ENCODE data around the gene IL33. TPM values are rescaled to one million over a fixed set of nuclear protein-coding genes. Genes with fewer than 3 reads are reported as not detected.
A peak's percentile ranks its signal among the peaks of the same experiment; 100 is the strongest.

Gene IL33
- total RNA-seq, 4 donors from 2014 or later = 1.6 to 3.1 (median 1.9) TPM

DNA sequence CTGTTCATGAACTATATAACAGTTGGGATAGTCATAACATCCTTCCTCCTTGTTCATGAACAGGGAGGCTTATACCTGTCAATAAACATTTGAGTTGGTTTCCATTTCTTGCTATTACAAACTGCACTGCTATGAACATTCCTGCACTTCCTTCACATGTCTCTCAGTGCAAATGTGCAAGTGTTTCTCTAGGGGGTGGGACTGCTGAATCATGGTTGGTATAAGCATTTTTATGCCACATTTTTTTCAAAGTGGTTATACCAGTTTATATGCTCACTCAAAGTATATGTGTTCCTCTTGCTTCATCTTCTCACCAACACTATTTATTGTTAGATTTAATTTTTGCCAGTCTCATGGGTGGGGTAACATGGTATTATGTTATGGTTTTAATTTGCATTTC is 86.8 kb downstream of the IL33 start:
- DNase-seq (no peak), ATAC-seq (no peak)
- intact Hi-C loops (cut with DNase I; ENCODE audit: low total_unique reads) (no loop called here), in situ Hi-C loops (cut with MboI; ENCODE audit: low sequenced_read_pairs in 4 of 4) (loop anchor here (10.0 to 25.0 kb wide), 5 partner anchors 108 to 415 kb away; partner anchors contain the start of gene MLANA (in 2 of the 4))
- H3K9me3 ChIP-seq = no peaks in the 10 kb centered on the region
- TF ChIP-seq, protein P1, sequence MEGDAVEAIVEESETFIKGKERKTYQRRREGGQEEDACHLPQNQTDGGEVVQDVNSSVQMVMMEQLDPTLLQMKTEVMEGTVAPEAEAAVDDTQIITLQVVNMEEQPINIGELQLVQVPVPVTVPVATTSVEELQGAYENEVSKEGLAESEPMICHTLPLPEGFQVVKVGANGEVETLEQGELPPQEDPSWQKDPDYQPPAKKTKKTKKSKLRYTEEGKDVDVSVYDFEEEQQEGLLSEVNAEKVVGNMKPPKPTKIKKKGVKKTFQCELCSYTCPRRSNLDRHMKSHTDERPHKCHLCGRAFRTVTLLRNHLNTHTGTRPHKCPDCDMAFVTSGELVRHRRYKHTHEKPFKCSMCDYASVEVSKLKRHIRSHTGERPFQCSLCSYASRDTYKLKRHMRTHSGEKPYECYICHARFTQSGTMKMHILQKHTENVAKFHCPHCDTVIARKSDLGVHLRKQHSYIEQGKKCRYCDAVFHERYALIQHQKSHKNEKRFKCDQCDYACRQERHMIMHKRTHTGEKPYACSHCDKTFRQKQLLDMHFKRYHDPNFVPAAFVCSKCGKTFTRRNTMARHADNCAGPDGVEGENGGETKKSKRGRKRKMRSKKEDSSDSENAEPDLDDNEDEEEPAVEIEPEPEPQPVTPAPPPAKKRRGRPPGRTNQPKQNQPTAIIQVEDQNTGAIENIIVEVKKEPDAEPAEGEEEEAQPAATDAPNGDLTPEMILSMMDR (IDR thresholded peaks at IDR 0.05 in 4 of 5, conservative IDR thresholded peaks at IDR 0.05 in 1 of 5) = no peak
- no peak for TF ChIP-seq POLR2A (IDR thresholded peaks at IDR 0.05)
- H3K4me1 ChIP-seq = no peaks in the 10 kb centered on the region
- no peaks in the 10 kb centered on the region for H3K27me3 ChIP-seq
- H3K4me3 ChIP-seq = no peak overlapping the region
- H3K27ac ChIP-seq = no peak overlapping the region
- H3K36me3 ChIP-seq = no peaks in the 10 kb centered on the region

GRCh38 chr9:6304232-6304631 is 88.6 kb downstream of the IL33 start:
- no peak overlapping the region for H3K4me3 ChIP-seq
- H3K4me1 ChIP-seq = no peaks in the 10 kb centered on the region
- ATAC-seq = no peak
- TF ChIP-seq, protein P1 (IDR thresholded peaks at IDR 0.05 in 4 of 5, conservative IDR thresholded peaks at IDR 0.05 in 1 of 5) = no peak
- no peak for TF ChIP-seq POLR2A (IDR thresholded peaks at IDR 0.05)
- H3K27ac ChIP-seq = no peak overlapping the region
- H3K27me3 ChIP-seq = no peaks in the 10 kb centered on the region
- in situ Hi-C loops (cut with MboI; ENCODE audit: low sequenced_read_pairs in 4 of 4) (loop anchor here (10.0 to 25.0 kb wide), 5 partner anchors 109 to 417 kb away; partner anchors contain the start of gene MLANA (in 2 of the 4)), intact Hi-C loops (cut with DNase I; ENCODE audit: low total_unique reads) (no loop called here)
- DNase-seq = no peak
- H3K36me3 ChIP-seq = no peaks in the 10 kb centered on the region
- H3K9me3 ChIP-seq = no peaks in the 10 kb centered on the region

GRCh38 chr9:6305954-6306563 is 90.5 kb downstream of the IL33 start:
- in situ Hi-C loops (cut with MboI; ENCODE audit: low sequenced_read_pairs in 4 of 4) = loop anchor here (5.0 to 25.0 kb wide), 7 partner anchors 109 to 419 kb away; partner anchors contain the start of gene MLANA (in 2 of the 4)
- H3K4me3 ChIP-seq = no peak overlapping the region
- intact Hi-C loops (cut with DNase I; ENCODE audit: low total_unique reads) = loop anchor here (2.0 kb wide), 1 partner anchor 419 kb away; no protein-coding TSS in a partner anchor
- TF ChIP-seq POLR2A (IDR thresholded peaks at IDR 0.05) = no peak
- TF ChIP-seq, protein P1 (IDR thresholded peaks at IDR 0.05 in 4 of 5, conservative IDR thresholded peaks at IDR 0.05 in 1 of 5) = peak in 4 of 5 experiments; percentile 41 to 56 (median 50)
- H3K27ac ChIP-seq = no peak overlapping the region
- DNase-seq = no peak
- H3K27me3 ChIP-seq = no peaks in the 10 kb centered on the region
- H3K36me3 ChIP-seq = no peaks in the 10 kb centered on the region
- no peaks in the 10 kb centered on the region for H3K9me3 ChIP-seq
- no peaks in the 10 kb centered on the region for H3K4me1 ChIP-seq
- ATAC-seq = peak; percentile 54 to 62

Other genes with a start within 250 kb of the IL33 start
- 10 to 100 TPM in 3 of 4 donors, 1 to 10 TPM in 1; 8.1 to 21.0 (median 16.9) TPM for gene RANBP6, start 200.2 kb upstream of the IL33 start, total RNA-seq
- not detected for gene TPD52L3, start 112.6 kb downstream of the IL33 start, total RNA-seq
- 10 to 100 TPM; 16.7 to 29.0 (median 18.8) TPM for gene UHRF2, start 197.4 kb downstream of the IL33 start, total RNA-seq